Central memory CD8-positive, alpha-beta T cell (primary cell): Measurements from ENCODE around the gene POU3F2.

Experiments used
- ATAC-seq: fragments of 150-1000 bp; cut with Tn5 transposase; replicated peaks from 2 replicates; pipeline ENCODE4 v1.10.0; 2022; ENCODE audit warnings: mild to moderate bottlenecking, moderate FRiP score, moderate number of reproducible peaks; ENCODE audit not compliant: poor library complexity, severe bottlenecking; ENCODE audit errors: extremely low read depth
- DNase-seq, 2 donors: peaks; one replicate each; pipeline ENCODE4 v3.0.0; 2021; ENCODE audit warnings: low spot score in 2 of 2
- H3K27ac Mint-ChIP-seq: one replicate; pipeline ENCODE4 v1.8.0; 2022; ENCODE audit warnings: low read depth, mild to moderate bottlenecking, moderate library complexity, mixed read lengths
- H3K27me3 Mint-ChIP-seq: one replicate; pipeline ENCODE4 v1.8.0; 2022; ENCODE audit warnings: mixed read lengths
- H3K36me3 Mint-ChIP-seq: one replicate; pipeline ENCODE4 v1.8.0; 2022; ENCODE audit warnings: mild to moderate bottlenecking, moderate library complexity, mixed read lengths; ENCODE audit not compliant: insufficient read depth
- H3K4me1 Mint-ChIP-seq: one replicate; pipeline ENCODE4 v1.8.0; 2022; ENCODE audit warnings: mixed read lengths
- H3K4me3 Mint-ChIP-seq: one replicate; pipeline ENCODE4 v1.8.0; 2022; ENCODE audit warnings: mild to moderate bottlenecking, moderate library complexity, mixed read lengths
- H3K9me3 Mint-ChIP-seq: one replicate; pipeline ENCODE4 v1.8.0; 2022; ENCODE audit warnings: mixed read lengths

The POU3F2 gene

DNA sequence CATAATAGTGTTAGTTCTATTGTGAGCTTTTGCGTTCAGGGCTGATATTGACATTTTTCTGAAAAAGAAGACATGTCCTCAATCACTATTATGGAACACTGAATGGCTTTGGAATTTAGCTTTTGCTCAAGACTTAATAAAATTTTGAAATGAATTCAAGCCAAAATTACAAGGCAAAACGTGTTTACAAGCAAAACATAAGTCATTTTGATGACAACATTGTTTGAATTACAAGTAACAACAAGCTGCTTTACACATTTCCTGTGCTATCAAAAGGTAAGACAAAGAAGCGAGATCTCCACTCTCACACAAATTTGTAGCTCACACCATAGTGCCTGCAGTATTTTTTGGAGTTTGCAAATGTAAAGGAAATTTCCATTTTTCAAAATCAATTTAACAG, 37.4 kb downstream of the POU3F2 start:
- H3K9me3 Mint-ChIP-seq: no peaks in the 10 kb centered on the region
- ATAC-seq (no peak), DNase-seq (no peak)
- H3K27me3 Mint-ChIP-seq: no peaks in the 10 kb centered on the region
- H3K36me3 Mint-ChIP-seq: peaks cover 2% of the 10 kb centered on the region
- no peaks in the 10 kb centered on the region for H3K4me1 Mint-ChIP-seq
- H3K4me3 Mint-ChIP-seq: no peak overlapping the region
- no peak overlapping the region for H3K27ac Mint-ChIP-seq

DNA sequence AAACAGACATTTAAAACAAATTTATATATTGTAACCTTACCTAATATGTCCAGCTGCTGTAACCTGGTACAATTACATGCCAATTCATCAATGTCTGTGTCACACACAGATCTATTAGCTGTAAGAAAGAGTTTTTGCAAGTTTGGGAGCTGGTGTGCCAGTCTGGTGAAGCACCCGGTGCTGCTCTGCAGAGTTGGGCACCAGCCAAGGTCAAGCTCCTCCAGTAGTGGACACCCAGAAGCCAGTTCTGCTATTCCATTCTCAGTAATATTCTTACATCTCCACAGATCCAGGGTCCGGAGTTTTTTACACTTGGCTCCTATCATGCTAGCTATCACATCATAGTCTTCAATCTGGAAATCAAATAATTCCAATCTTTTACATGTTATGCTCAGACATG, 41.0 kb downstream of the POU3F2 start:
- no peaks in the 10 kb centered on the region for H3K9me3 Mint-ChIP-seq
- no peak for ATAC-seq
- H3K36me3 Mint-ChIP-seq: peaks cover 5% of the 10 kb centered on the region

GRCh38 chr6:98877250-98877649, 42.9 kb downstream of the POU3F2 start:
- H3K4me1 Mint-ChIP-seq: no peaks in the 10 kb centered on the region
- no peaks in the 10 kb centered on the region for H3K27me3 Mint-ChIP-seq
- H3K9me3 Mint-ChIP-seq: no peaks in the 10 kb centered on the region
- H3K27ac Mint-ChIP-seq: no peak overlapping the region
- no peak overlapping the region for H3K4me3 Mint-ChIP-seq
- DNase-seq: no peak
- peaks cover 5% of the 10 kb centered on the region for H3K36me3 Mint-ChIP-seq
- no peak for ATAC-seq

More for the DNA sequence above, 41.0 kb downstream of the POU3F2 start:
- Mint-ChIP-seq H3K4me1 (no peaks in the 10 kb centered on the region), H3K27me3 (no peaks in the 10 kb centered on the region), H3K27ac (no peak overlapping the region), H3K4me3 (no peak overlapping the region)
- DNase-seq: no peak

GRCh38 chr6:98880486-98880885, 46.1 kb downstream of the POU3F2 start:
- H3K9me3 Mint-ChIP-seq: no peaks in the 10 kb centered on the region
- DNase-seq (no peak), ATAC-seq (no peak)
- H3K36me3 Mint-ChIP-seq: peaks cover 6% of the 10 kb centered on the region
- H3K4me3 Mint-ChIP-seq: no peak overlapping the region
- no peaks in the 10 kb centered on the region for H3K4me1 Mint-ChIP-seq
- peak overlapping the region; percentile 36 for H3K27ac Mint-ChIP-seq
- no peaks in the 10 kb centered on the region for H3K27me3 Mint-ChIP-seq

DNA sequence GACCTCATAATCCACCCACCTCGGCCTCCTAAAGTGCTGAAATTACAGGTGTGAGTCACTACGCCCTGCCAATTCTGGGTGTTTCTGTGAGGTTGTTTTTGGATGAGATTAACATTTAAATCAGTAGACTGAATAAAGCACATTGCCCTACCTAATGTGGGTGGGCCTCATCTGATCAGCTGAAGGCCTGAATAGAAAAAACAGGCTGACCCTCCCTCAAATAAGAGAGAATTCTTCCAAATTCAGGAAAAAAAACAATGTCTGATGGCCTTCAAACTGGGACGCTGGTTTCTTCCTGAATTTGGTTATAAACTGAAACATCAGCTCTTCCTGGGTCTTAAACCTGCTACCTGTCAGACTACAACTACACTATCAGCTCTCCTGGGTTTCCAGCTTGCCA, 51.0 kb downstream of the POU3F2 start:
- no peak overlapping the region for H3K4me3 Mint-ChIP-seq
- H3K9me3 Mint-ChIP-seq: no peaks in the 10 kb centered on the region
- H3K4me1 Mint-ChIP-seq: no peaks in the 10 kb centered on the region
- no peak for ATAC-seq
- H3K27me3 Mint-ChIP-seq: no peaks in the 10 kb centered on the region
- peaks cover 5% of the 10 kb centered on the region for H3K36me3 Mint-ChIP-seq
- no peak overlapping the region for H3K27ac Mint-ChIP-seq
- no peak for DNase-seq

GRCh38 chr6:98887650-98888049, 53.3 kb downstream of the POU3F2 start:
- no peak for DNase-seq
- Mint-ChIP-seq H3K36me3 (peaks cover 9% of the 10 kb centered on the region), H3K27me3 (no peaks in the 10 kb centered on the region), H3K4me3 (no peak overlapping the region), H3K27ac (no peak overlapping the region), H3K9me3 (no peaks in the 10 kb centered on the region), H3K4me1 (no peaks in the 10 kb centered on the region)
- ATAC-seq: no peak
